HEK293 (cell line): ENCODE data around the gene RIN3.

Source experiments
- CTCF ChIP-seq: fragments of 450-650 bp; formaldehyde crosslinking; IDR thresholded peaks from 2 replicates; pipeline ENCODE4 v1.5.1; 2016; ENCODE audit warnings: missing biosample characterization, missing genetic modification characterization
- ZBTB1 ChIP-seq: fragments of 450-650 bp; formaldehyde crosslinking; IDR thresholded peaks from 2 replicates; pipeline ENCODE4 v1.5.1; 2016; ENCODE audit warnings: missing biosample characterization, missing genetic modification characterization
- ZNF561 ChIP-seq: fragments of 450-650 bp; IDR thresholded peaks from 2 replicates; pipeline ENCODE4 v1.5.1; 2018; ENCODE audit warnings: missing biosample characterization, missing genetic modification characterization, borderline replicate concordance
- ZNF792 ChIP-seq: fragments of 450-650 bp; formaldehyde crosslinking; IDR thresholded peaks from 2 replicates; pipeline ENCODE4 v1.5.1; 2016; ENCODE audit warnings: missing biosample characterization, missing genetic modification characterization

- no peak for TF ChIP-seq CTCF
- no peak for TF ChIP-seq ZNF792 (tag by site-specific recombination)
- no peak for TF ChIP-seq ZNF561
- no peak for TF ChIP-seq ZBTB1 (tag by site-specific recombination)
Observed at GRCh38 chr14:92665661-92666110, 152.1 kb downstream of the RIN3 start.
